Naive B cell (primary cell): Measurements from ENCODE around the gene PRDM8. TPM values are rescaled to one million over a fixed set of nuclear protein-coding genes. Genes with fewer than 3 reads are reported as not detected.

Experiments
- ATAC-seq, 2 donors: fragments of 150-1000 bp; cut with Tn5 transposase; 2 replicates each; pipeline ENCODE4 v1.10.0; 2021; ENCODE audit warnings: low read depth in 2 of 2, mild to moderate bottlenecking in 2 of 2, moderate library complexity in 2 of 2
- DNase-seq: peaks from one replicate; pipeline ENCODE4 v3.0.0; 2022
- H3K27ac Mint-ChIP-seq, 6 donors: one replicate each; pipeline ENCODE4 v1.8.0; 2020 to 2022; ENCODE audit warnings: mild to moderate bottlenecking in 6 of 6, mixed read lengths in 6 of 6, moderate library complexity in 5 of 6, inconsistent platforms in 2 of 6
- H3K27me3 Mint-ChIP-seq, 3 donors: one replicate each; pipeline ENCODE4 v1.8.0; 2021 to 2022; ENCODE audit warnings: mixed read lengths in 3 of 3, mild to moderate bottlenecking in 1 of 3
- H3K36me3 Mint-ChIP-seq, 2 donors: one replicate each; pipeline ENCODE4 v1.8.0; 2020 to 2022; ENCODE audit warnings: mixed read lengths in 2 of 2, inconsistent platforms in 1 of 2, mild to moderate bottlenecking in 1 of 2
- H3K4me1 Mint-ChIP-seq, 3 donors: one replicate each; pipeline ENCODE4 v1.8.0; 2020 to 2022; ENCODE audit warnings: mixed read lengths in 3 of 3, inconsistent platforms in 1 of 3, mild to moderate bottlenecking in 1 of 3, moderate library complexity in 1 of 3
- H3K4me3 Mint-ChIP-seq, 8 donors: one replicate each; pipeline ENCODE4 v1.8.0; 2020 to 2022; ENCODE audit warnings: mild to moderate bottlenecking in 8 of 8, mixed read lengths in 8 of 8, moderate library complexity in 8 of 8, inconsistent platforms in 2 of 8
- H3K9me3 Mint-ChIP-seq, 7 donors: one replicate each; pipeline ENCODE4 v1.8.0; 2020 to 2022; ENCODE audit warnings: mixed read lengths in 7 of 7, mild to moderate bottlenecking in 5 of 7, inconsistent platforms in 2 of 7, moderate library complexity in 1 of 7
- polyA plus RNA-seq, 6 donors: library from polyadenylated mRNA; unstranded; fragments of 300-500 nt; fragmentation: Illumina TruSeq; gene quantifications; one replicate each; pipeline ENCODE4 v1.2.3, GENCODE V29; 2021; ENCODE audit warnings: low read depth in 6 of 6

The PRDM8 gene
- polyA plus RNA-seq, result 1 to 10 TPM in 5 of 6 donors, under 1 TPM in 1; 0.19 to 3.9 (median 2.1) TPM

- H3K4me3 Mint-ChIP-seq, result peak within 1 kb of the TSS; percentile 59 to 91 (median 80)
- H3K4me1 Mint-ChIP-seq, result peaks cover 26 to 45% (median 35%) of the 10 kb centered on the region in 3 donors
- no peaks in the 10 kb centered on the region for H3K9me3 Mint-ChIP-seq
- DNase-seq (peak; percentile 25), ATAC-seq (peak; percentile 31 to 37)
- H3K36me3 Mint-ChIP-seq, result peaks cover 4 to 16% of the 10 kb centered on the region in 2 donors
- H3K27ac Mint-ChIP-seq, result peak within 1 kb of the TSS in 5 of 6 donors; percentile 5 to 90 (median 66)
- H3K27me3 Mint-ChIP-seq, result peaks cover 36 to 42% (median 37%) of the 10 kb centered on the region in 3 donors
These were observed at the start of gene PRDM8 for GRCh38 chr4:80196922-80197573. Gene PRDM8 (plus strand): TSS chr4:80197503. CDS start chr4:80200081, 2,578 bp downstream.

GRCh38 chr4:80150387-80151180, 46.7 kb upstream of the PRDM8 start:
- no peak overlapping the region for H3K4me3 Mint-ChIP-seq
- DNase-seq (no peak), ATAC-seq (no peak)
- H3K27ac Mint-ChIP-seq, result no peak overlapping the region
- no peaks in the 10 kb centered on the region for H3K27me3 Mint-ChIP-seq
- no peaks in the 10 kb centered on the region for H3K4me1 Mint-ChIP-seq
- H3K36me3 Mint-ChIP-seq, result no peaks in the 10 kb centered on the region
- H3K9me3 Mint-ChIP-seq, result no peaks in the 10 kb centered on the region

GRCh38 chr4:80151981-80152380, 45.3 kb upstream of the PRDM8 start:
- Mint-ChIP-seq H3K4me1 (no peaks in the 10 kb centered on the region), H3K27me3 (peaks cover 0 to under 1% (median 0%) of the 10 kb centered on the region in 3 donors), H3K4me3 (no peak overlapping the region), H3K27ac (no peak overlapping the region), H3K9me3 (no peaks in the 10 kb centered on the region), H3K36me3 (no peaks in the 10 kb centered on the region)
- ATAC-seq (no peak), DNase-seq (no peak)

GRCh38 chr4:80153874-80154544, 43.3 kb upstream of the PRDM8 start:
- H3K9me3 Mint-ChIP-seq, result peaks cover 2 to 11% (median 4%) of the 10 kb centered on the region in 7 donors
- H3K36me3 Mint-ChIP-seq, result peaks cover 0 to 10% of the 10 kb centered on the region in 2 donors
- ATAC-seq (no peak), DNase-seq (no peak)
- H3K4me3 Mint-ChIP-seq, result no peak overlapping the region
- no peaks in the 10 kb centered on the region for H3K4me1 Mint-ChIP-seq
- H3K27me3 Mint-ChIP-seq, result peaks cover 0 to 12% (median 0%) of the 10 kb centered on the region in 3 donors
- H3K27ac Mint-ChIP-seq, result no peak overlapping the region

GRCh38 chr4:80154545-80154933, 42.8 kb upstream of the PRDM8 start:
- Mint-ChIP-seq H3K4me3 (no peak overlapping the region), H3K4me1 (no peaks in the 10 kb centered on the region), H3K27ac (no peak overlapping the region), H3K9me3 (peaks cover 2 to 11% (median 4%) of the 10 kb centered on the region in 7 donors), H3K36me3 (peaks cover 0 to 11% of the 10 kb centered on the region in 2 donors), H3K27me3 (peaks cover 0 to 12% (median 0%) of the 10 kb centered on the region in 3 donors)
- ATAC-seq (no peak), DNase-seq (no peak)

GRCh38 chr4:80155316-80155982, 41.9 kb upstream of the PRDM8 start:
- ATAC-seq (peak; percentile 41 to 60), DNase-seq (no peak)
- peaks cover 2 to 11% (median 4%) of the 10 kb centered on the region in 7 donors for H3K9me3 Mint-ChIP-seq
- no peak overlapping the region for H3K27ac Mint-ChIP-seq
- peaks cover 0 to 12% (median 0%) of the 10 kb centered on the region in 3 donors for H3K27me3 Mint-ChIP-seq
- H3K4me1 Mint-ChIP-seq, result no peaks in the 10 kb centered on the region
- no peak overlapping the region for H3K4me3 Mint-ChIP-seq
- H3K36me3 Mint-ChIP-seq, result peaks cover 0 to 11% of the 10 kb centered on the region in 2 donors

DNA sequence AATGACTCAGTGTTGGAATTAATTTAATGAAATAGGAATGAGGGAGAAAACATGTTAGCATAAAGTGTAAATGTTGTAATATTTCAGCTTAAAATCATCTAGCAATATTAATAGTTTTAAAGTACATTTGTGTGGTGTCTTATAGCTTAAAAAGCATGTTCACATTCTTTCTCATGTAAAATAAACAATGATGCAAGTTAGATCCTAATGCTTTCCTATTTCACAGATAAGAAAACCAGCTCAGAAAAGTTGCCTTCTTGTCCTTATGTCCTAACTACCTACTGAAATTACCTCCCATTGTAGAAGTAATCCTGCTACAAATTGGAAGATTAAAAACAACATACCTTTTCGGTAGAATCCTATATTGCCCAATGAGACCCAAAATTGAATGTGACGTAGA, 40.9 kb upstream of the PRDM8 start:
- Mint-ChIP-seq H3K4me3 (no peak overlapping the region), H3K27me3 (peaks cover 0 to 12% (median 0%) of the 10 kb centered on the region in 3 donors), H3K4me1 (no peaks in the 10 kb centered on the region)

DNA sequence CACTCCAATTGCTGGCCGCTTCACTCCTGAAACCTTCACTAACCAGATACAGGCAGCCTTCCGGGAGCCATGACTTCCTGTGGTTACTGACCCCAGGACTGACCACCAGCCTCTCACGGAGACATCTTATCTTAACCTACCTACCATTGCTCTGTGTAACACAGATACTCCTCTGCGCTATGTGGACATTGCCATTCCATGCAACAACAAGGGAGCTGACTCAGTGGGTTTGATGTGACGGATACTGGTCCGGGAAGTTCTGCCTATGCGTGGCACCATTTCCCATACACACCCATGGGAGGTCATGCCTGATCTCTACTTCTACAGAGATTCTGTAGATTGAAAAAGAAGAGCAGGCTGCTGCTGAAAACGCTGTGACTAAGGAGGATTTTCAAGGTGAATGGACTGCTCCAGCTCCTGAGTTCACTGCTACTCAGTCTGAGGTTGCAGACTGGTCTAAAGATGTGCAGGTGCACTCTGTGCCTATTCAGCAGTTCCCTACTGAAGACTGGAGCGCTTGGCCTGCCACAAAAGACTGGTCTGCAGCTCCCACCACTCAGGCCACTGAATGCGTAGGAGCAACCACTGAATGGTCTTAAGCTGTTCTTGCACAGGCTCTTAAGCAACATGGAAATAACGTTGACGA, 35.8 kb upstream of the PRDM8 start:
- ATAC-seq (no peak), DNase-seq (no peak)
- H3K36me3 Mint-ChIP-seq, result peaks cover 0 to 11% of the 10 kb centered on the region in 2 donors
- peaks cover 0 to 12% (median 0%) of the 10 kb centered on the region in 3 donors for H3K27me3 Mint-ChIP-seq
- H3K9me3 Mint-ChIP-seq, result peaks cover 2 to 11% (median 4%) of the 10 kb centered on the region in 7 donors
- H3K27ac Mint-ChIP-seq, result no peak overlapping the region
- no peak overlapping the region for H3K4me3 Mint-ChIP-seq
- no peaks in the 10 kb centered on the region for H3K4me1 Mint-ChIP-seq

More for the DNA sequence above, 40.9 kb upstream of the PRDM8 start:
- ATAC-seq (no peak), DNase-seq (no peak)
- Mint-ChIP-seq H3K36me3 (peaks cover 0 to 11% of the 10 kb centered on the region in 2 donors), H3K9me3 (peaks cover 2 to 11% (median 4%) of the 10 kb centered on the region in 7 donors), H3K27ac (no peak overlapping the region)

- Mint-ChIP-seq H3K36me3 (peaks cover 0 to 11% of the 10 kb centered on the region in 2 donors), H3K27ac (no peak overlapping the region), H3K27me3 (peaks cover 0 to 8% (median 0%) of the 10 kb centered on the region in 3 donors), H3K4me3 (no peak overlapping the region), H3K4me1 (no peaks in the 10 kb centered on the region), H3K9me3 (peaks cover 2 to 11% (median 4%) of the 10 kb centered on the region in 7 donors)
- no peak for ATAC-seq
- no peak for DNase-seq
These were observed 34.9 kb upstream of the PRDM8 start for GRCh38 chr4:80162418-80162817.

DNA sequence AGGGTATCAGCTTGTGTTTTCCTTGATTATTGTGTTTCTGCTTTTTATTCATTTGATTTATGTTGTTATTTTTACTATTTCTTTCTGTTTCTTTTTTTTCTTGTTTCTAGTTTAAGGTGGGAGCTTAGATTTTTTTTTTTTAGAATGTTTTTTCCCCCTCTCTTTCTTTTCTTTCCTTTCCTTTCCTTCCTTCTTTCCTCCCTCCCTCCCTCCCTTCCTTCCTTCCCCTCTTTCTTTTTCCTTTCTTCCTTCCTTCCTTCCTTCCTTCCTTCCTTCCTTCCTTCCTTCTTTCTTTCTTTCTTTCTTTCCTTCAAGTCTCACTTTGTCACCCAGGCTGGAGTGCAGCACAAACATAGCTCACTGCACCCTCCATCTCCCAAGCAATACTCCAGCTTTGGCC, 31.4 kb upstream of the PRDM8 start:
- Mint-ChIP-seq H3K4me1 (no peaks in the 10 kb centered on the region), H3K4me3 (no peak overlapping the region), H3K27ac (no peak overlapping the region), H3K9me3 (no peaks in the 10 kb centered on the region), H3K36me3 (no peaks in the 10 kb centered on the region), H3K27me3 (no peaks in the 10 kb centered on the region)
- ATAC-seq, result no peak
- DNase-seq, result no peak

- DNase-seq (no peak), ATAC-seq (no peak)
- Mint-ChIP-seq H3K27ac (peak overlapping the region in 3 of 6 donors; percentile 87 to 95 (median 92)), H3K4me1 (peaks cover 36 to 51% (median 42%) of the 10 kb centered on the region in 3 donors), H3K9me3 (no peaks in the 10 kb centered on the region), H3K4me3 (peak overlapping the region in 4 of 8 donors; percentile 80 to 92 (median 86)), H3K36me3 (no peaks in the 10 kb centered on the region), H3K27me3 (no peaks in the 10 kb centered on the region)
These were observed 26.1 kb upstream of the PRDM8 start for GRCh38 chr4:80171251-80171650.

DNA sequence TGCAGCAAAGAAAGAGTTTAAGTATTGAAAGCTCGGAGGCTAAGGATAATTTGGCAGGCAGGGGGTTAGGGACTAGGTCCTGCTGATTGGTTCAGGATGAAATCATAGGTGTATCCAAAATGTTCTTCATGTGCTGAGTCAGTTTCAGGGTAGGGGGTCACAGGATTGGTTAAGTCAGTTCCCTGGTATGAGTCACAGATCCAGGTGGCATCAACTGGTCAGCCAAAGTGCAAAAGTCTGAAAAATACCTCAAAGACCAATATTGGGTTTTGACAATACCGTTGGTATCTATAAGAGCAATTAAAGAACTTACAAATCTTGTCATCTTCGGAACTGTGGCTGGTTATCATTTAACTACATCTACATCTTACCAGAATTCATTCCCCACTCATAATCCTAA, 25.6 kb upstream of the PRDM8 start:
- peaks cover 36 to 53% (median 44%) of the 10 kb centered on the region in 3 donors for H3K4me1 Mint-ChIP-seq
- H3K27me3 Mint-ChIP-seq, result no peaks in the 10 kb centered on the region
- DNase-seq (no peak), ATAC-seq (no peak)
- H3K27ac Mint-ChIP-seq, result peak overlapping the region; percentile 83 to 96 (median 94)
- no peaks in the 10 kb centered on the region for H3K9me3 Mint-ChIP-seq
- H3K36me3 Mint-ChIP-seq, result no peaks in the 10 kb centered on the region
- peak overlapping the region in 6 of 8 donors; percentile 70 to 92 (median 85) for H3K4me3 Mint-ChIP-seq
